ENCODE data around the gene CREB3L1. TPM values are rescaled to one million over a fixed set of nuclear protein-coding genes. Genes with fewer than 3 reads are reported as not detected.

The CREB3L1 gene
- total RNA-seq, 1 donor from 2014 or later = 12.5 TPM

GRCh38 chr11:46238967-46239800, 38.3 kb upstream of the CREB3L1 start:
- no peaks in the 10 kb centered on the region for H3K36me3 ChIP-seq (ENCODE audit: control insufficient read depth in 3 of 3, insufficient read depth in 3 of 3, low read length in 3 of 3)
- peaks cover 0 to 19% (median 15%) of the 10 kb centered on the region in 3 donors for H3K27me3 ChIP-seq (ENCODE audit: control insufficient read depth in 3 of 3, insufficient read depth in 3 of 3, low read length in 3 of 3)
- peak overlapping the region; percentile 22 to 54 (median 41) for H3K9ac ChIP-seq (ENCODE audit: low read depth in 1 of 3, low read length in 3 of 3)
- H3K27ac ChIP-seq (ENCODE audit: low read depth, low read length) = peak overlapping the region; percentile 66
- peaks cover 27 to 32% (median 31%) of the 10 kb centered on the region in 3 donors for H3K4me1 ChIP-seq (ENCODE audit: control insufficient read depth in 3 of 3, insufficient read depth in 3 of 3, low read length in 3 of 3)
- peak overlapping the region; percentile 62 to 67 (median 67) for H3K4me3 ChIP-seq (ENCODE audit: low read length in 3 of 3)
- no peaks in the 10 kb centered on the region for H3K9me3 ChIP-seq (ENCODE audit: control insufficient read depth in 3 of 3, low read length in 3 of 3)

GRCh38 chr11:46239801-46240061, 37.7 kb upstream of the CREB3L1 start:
- H3K27me3 ChIP-seq (ENCODE audit: control insufficient read depth in 3 of 3, insufficient read depth in 3 of 3, low read length in 3 of 3) = peaks cover 0 to 19% (median 15%) of the 10 kb centered on the region in 3 donors
- no peaks in the 10 kb centered on the region for H3K36me3 ChIP-seq (ENCODE audit: control insufficient read depth in 3 of 3, insufficient read depth in 3 of 3, low read length in 3 of 3)
- peaks cover 27 to 32% (median 31%) of the 10 kb centered on the region in 3 donors for H3K4me1 ChIP-seq (ENCODE audit: control insufficient read depth in 3 of 3, insufficient read depth in 3 of 3, low read length in 3 of 3)
- no peak overlapping the region for H3K27ac ChIP-seq (ENCODE audit: low read depth, low read length)
- H3K4me3 ChIP-seq (ENCODE audit: low read length in 3 of 3) = no peak overlapping the region
- no peaks in the 10 kb centered on the region for H3K9me3 ChIP-seq (ENCODE audit: control insufficient read depth in 3 of 3, low read length in 3 of 3)
- H3K9ac ChIP-seq (ENCODE audit: low read depth in 1 of 3, low read length in 3 of 3) = no peak overlapping the region

GRCh38 chr11:46240371-46240770, 37.1 kb upstream of the CREB3L1 start:
- H3K4me1 ChIP-seq (ENCODE audit: control insufficient read depth in 3 of 3, insufficient read depth in 3 of 3, low read length in 3 of 3) = peaks cover 27 to 32% (median 31%) of the 10 kb centered on the region in 3 donors

GRCh38 chr11:46240861-46241260, 36.6 kb upstream of the CREB3L1 start:
- H3K9ac ChIP-seq (ENCODE audit: low read depth in 1 of 3, low read length in 3 of 3) = no peak overlapping the region
- H3K9me3 ChIP-seq (ENCODE audit: control insufficient read depth in 3 of 3, low read length in 3 of 3) = no peaks in the 10 kb centered on the region
- no peak overlapping the region for H3K27ac ChIP-seq (ENCODE audit: low read depth, low read length)
- no peak overlapping the region for H3K4me3 ChIP-seq (ENCODE audit: low read length in 3 of 3)
- peaks cover 27 to 32% (median 31%) of the 10 kb centered on the region in 3 donors for H3K4me1 ChIP-seq (ENCODE audit: control insufficient read depth in 3 of 3, insufficient read depth in 3 of 3, low read length in 3 of 3)
- H3K27me3 ChIP-seq (ENCODE audit: control insufficient read depth in 3 of 3, insufficient read depth in 3 of 3, low read length in 3 of 3) = peaks cover 0 to 19% (median 14%) of the 10 kb centered on the region in 3 donors
- no peaks in the 10 kb centered on the region for H3K36me3 ChIP-seq (ENCODE audit: control insufficient read depth in 3 of 3, insufficient read depth in 3 of 3, low read length in 3 of 3)

More at GRCh38 chr11:46240371-46240770, 37.1 kb upstream of the CREB3L1 start:
- Histone ChIP-seq H3K27me3 (ENCODE audit: control insufficient read depth in 3 of 3, insufficient read depth in 3 of 3, low read length in 3 of 3) (peaks cover 0 to 19% (median 15%) of the 10 kb centered on the region in 3 donors), H3K27ac (ENCODE audit: low read depth, low read length) (no peak overlapping the region), H3K36me3 (ENCODE audit: control insufficient read depth in 3 of 3, insufficient read depth in 3 of 3, low read length in 3 of 3) (no peaks in the 10 kb centered on the region), H3K4me3 (ENCODE audit: low read length in 3 of 3) (no peak overlapping the region), H3K9ac (ENCODE audit: low read depth in 1 of 3, low read length in 3 of 3) (no peak overlapping the region), H3K9me3 (ENCODE audit: control insufficient read depth in 3 of 3, low read length in 3 of 3) (no peaks in the 10 kb centered on the region)

- Histone ChIP-seq H3K4me1 (ENCODE audit: control insufficient read depth in 3 of 3, insufficient read depth in 3 of 3, low read length in 3 of 3) (peaks cover 30 to 33% (median 31%) of the 10 kb centered on the region in 3 donors), H3K9me3 (ENCODE audit: control insufficient read depth in 3 of 3, low read length in 3 of 3) (no peaks in the 10 kb centered on the region), H3K4me3 (ENCODE audit: low read length in 3 of 3) (peak overlapping the region; percentile 70 to 87 (median 82)), H3K36me3 (ENCODE audit: control insufficient read depth in 3 of 3, insufficient read depth in 3 of 3, low read length in 3 of 3) (no peaks in the 10 kb centered on the region), H3K9ac (ENCODE audit: low read depth in 1 of 3, low read length in 3 of 3) (peak overlapping the region; percentile 66 to 83 (median 71)), H3K27ac (ENCODE audit: low read depth, low read length) (peak overlapping the region; percentile 75), H3K27me3 (ENCODE audit: control insufficient read depth in 3 of 3, insufficient read depth in 3 of 3, low read length in 3 of 3) (peaks cover 0 to 14% (median 11%) of the 10 kb centered on the region in 3 donors)
Observed at GRCh38 chr11:46242041-46242951, 35.2 kb upstream of the CREB3L1 start.

GRCh38 chr11:46242952-46243795, 34.3 kb upstream of the CREB3L1 start:
- Histone ChIP-seq H3K4me3 (ENCODE audit: low read length in 3 of 3) (peak overlapping the region; percentile 70 to 87 (median 82)), H3K27ac (ENCODE audit: low read depth, low read length) (peak overlapping the region; percentile 75), H3K9me3 (ENCODE audit: control insufficient read depth in 3 of 3, low read length in 3 of 3) (no peaks in the 10 kb centered on the region), H3K36me3 (ENCODE audit: control insufficient read depth in 3 of 3, insufficient read depth in 3 of 3, low read length in 3 of 3) (no peaks in the 10 kb centered on the region), H3K27me3 (ENCODE audit: control insufficient read depth in 3 of 3, insufficient read depth in 3 of 3, low read length in 3 of 3) (peaks cover 0 to 8% (median 7%) of the 10 kb centered on the region in 3 donors), H3K9ac (ENCODE audit: low read depth in 1 of 3, low read length in 3 of 3) (peak overlapping the region; percentile 66 to 83 (median 71)), H3K4me1 (ENCODE audit: control insufficient read depth in 3 of 3, insufficient read depth in 3 of 3, low read length in 3 of 3) (peaks cover 25 to 31% (median 29%) of the 10 kb centered on the region in 3 donors)

- no peaks in the 10 kb centered on the region for H3K36me3 ChIP-seq (ENCODE audit: control insufficient read depth in 3 of 3, insufficient read depth in 3 of 3, low read length in 3 of 3)
- peak overlapping the region; percentile 37 to 83 (median 60) for H3K9ac ChIP-seq (ENCODE audit: low read depth in 1 of 3, low read length in 3 of 3)
- H3K27me3 ChIP-seq (ENCODE audit: control insufficient read depth in 3 of 3, insufficient read depth in 3 of 3, low read length in 3 of 3) = peaks cover 0 to 3% (median 2%) of the 10 kb centered on the region in 3 donors
- H3K4me1 ChIP-seq (ENCODE audit: control insufficient read depth in 3 of 3, insufficient read depth in 3 of 3, low read length in 3 of 3) = peaks cover 21 to 26% (median 25%) of the 10 kb centered on the region in 3 donors
- peak overlapping the region; percentile 70 to 82 (median 75) for H3K4me3 ChIP-seq (ENCODE audit: low read length in 3 of 3)
- no peaks in the 10 kb centered on the region for H3K9me3 ChIP-seq (ENCODE audit: control insufficient read depth in 3 of 3, low read length in 3 of 3)
- H3K27ac ChIP-seq (ENCODE audit: low read depth, low read length) = peak overlapping the region; percentile 75
Observed at GRCh38 chr11:46243796-46244109, 33.7 kb upstream of the CREB3L1 start.

- Histone ChIP-seq H3K4me3 (ENCODE audit: low read length in 3 of 3) (no peak overlapping the region), H3K9me3 (ENCODE audit: control insufficient read depth in 3 of 3, low read length in 3 of 3) (no peaks in the 10 kb centered on the region), H3K36me3 (ENCODE audit: control insufficient read depth in 3 of 3, insufficient read depth in 3 of 3, low read length in 3 of 3) (no peaks in the 10 kb centered on the region), H3K27me3 (ENCODE audit: control insufficient read depth in 3 of 3, insufficient read depth in 3 of 3, low read length in 3 of 3) (no peaks in the 10 kb centered on the region), H3K27ac (ENCODE audit: low read depth, low read length) (peak overlapping the region; percentile 84), H3K9ac (ENCODE audit: low read depth in 1 of 3, low read length in 3 of 3) (no peak overlapping the region), H3K4me1 (ENCODE audit: control insufficient read depth in 3 of 3, insufficient read depth in 3 of 3, low read length in 3 of 3) (peaks cover 12 to 22% (median 19%) of the 10 kb centered on the region in 3 donors)
Observed at GRCh38 chr11:46246521-46246920, 30.9 kb upstream of the CREB3L1 start.

- Histone ChIP-seq H3K9ac (ENCODE audit: low read depth in 1 of 3, low read length in 3 of 3) (no peak overlapping the region), H3K27ac (ENCODE audit: low read depth, low read length) (peak overlapping the region; percentile 84), H3K4me3 (ENCODE audit: low read length in 3 of 3) (no peak overlapping the region), H3K27me3 (ENCODE audit: control insufficient read depth in 3 of 3, insufficient read depth in 3 of 3, low read length in 3 of 3) (no peaks in the 10 kb centered on the region), H3K4me1 (ENCODE audit: control insufficient read depth in 3 of 3, insufficient read depth in 3 of 3, low read length in 3 of 3) (peaks cover 12 to 22% (median 19%) of the 10 kb centered on the region in 3 donors), H3K36me3 (ENCODE audit: control insufficient read depth in 3 of 3, insufficient read depth in 3 of 3, low read length in 3 of 3) (no peaks in the 10 kb centered on the region), H3K9me3 (ENCODE audit: control insufficient read depth in 3 of 3, low read length in 3 of 3) (no peaks in the 10 kb centered on the region)
Observed at GRCh38 chr11:46247090-46247489, 30.4 kb upstream of the CREB3L1 start.

Data from skeletal muscle tissue (tissue), 4 donors.